Smooth muscle cell (in vitro differentiated cells): ENCODE results near the gene CT45A9. TPM values are rescaled to one million over a fixed set of nuclear protein-coding genes. Genes with fewer than 3 reads are reported as not detected.
"Not testable (repeated sequence)": the region's sequence is repeated elsewhere in the genome, so short reads cannot be mapped to it uniquely, and the experiment has no call there.

Experiments
- DNase-seq: peaks from one replicate; lab custom pipeline; 2025; ENCODE audit not compliant: unreplicated experiment; lab: John Stamatoyannopoulos, UW
- H2AFZ ChIP-seq: fragments of 200-600 bp; sonication (generic); 2 replicates; pipeline ENCODE4 v1.6.0; 2016; ENCODE audit warnings: antibody characterized with exemption, low read depth, mild to moderate bottlenecking
- H3F3A ChIP-seq: fragments of 200-600 bp; sonication (generic); 2 replicates; pipeline ENCODE4 v1.6.0; 2017; ENCODE audit warnings: antibody characterized with exemption, low read depth
- H3K27ac ChIP-seq: fragments of 200-600 bp; sonication (generic); 2 replicates; pipeline ENCODE4 v1.5.1; 2016; ENCODE audit warnings: low read depth, mild to moderate bottlenecking
- H3K27me3 ChIP-seq: fragments of 200-600 bp; sonication (generic); 2 replicates; pipeline ENCODE4 v1.6.1; 2016; ENCODE audit warnings: low read depth, mild to moderate bottlenecking
- H3K36me3 ChIP-seq: fragments of 200-600 bp; sonication (generic); 2 replicates; pipeline ENCODE4 v1.5.1; 2016; ENCODE audit warnings: low read depth
- H3K4me1 ChIP-seq: fragments of 200-600 bp; sonication (generic); 2 replicates; pipeline ENCODE4 v1.5.1; 2016; ENCODE audit warnings: low read depth
- H3K4me2 ChIP-seq: fragments of 200-600 bp; sonication (generic); 2 replicates; pipeline ENCODE4 v1.6.0; 2016; ENCODE audit warnings: mild to moderate bottlenecking
- H3K4me3 ChIP-seq: fragments of 200-600 bp; sonication (generic); 2 replicates; pipeline ENCODE4 v1.5.1; 2016; ENCODE audit warnings: mild to moderate bottlenecking
- H3K79me2 ChIP-seq: fragments of 200-600 bp; sonication (generic); 2 replicates; pipeline ENCODE4 v1.6.0; 2016; ENCODE audit warnings: low read depth, mild to moderate bottlenecking
- H3K9ac ChIP-seq: fragments of 200-600 bp; sonication (generic); 2 replicates; pipeline ENCODE4 v1.6.0; 2016; ENCODE audit warnings: low read depth
- H3K9me3 ChIP-seq: fragments of 200-600 bp; sonication (generic); replicated peaks from 2 replicates; pipeline ENCODE4 v1.5.1; 2016; ENCODE audit warnings: low read depth
- H4K20me1 ChIP-seq: fragments of 200-600 bp; sonication (generic); 2 replicates; pipeline ENCODE4 v1.6.0; 2016; ENCODE audit warnings: low read depth
- WGBS: methylation state at CpG from one replicate; pipeline ENCODE4 v1.1.7; 2016; ENCODE audit warnings: low lambda C conversion rate; 5-methylcytosine and 5-hydroxymethylcytosine counted together
- polyA plus RNA-seq: library from polyadenylated mRNA; unstranded; fragments of >200 nt; fragmentation: Nextera tagmentation; extraction: Ambion mirVana; gene quantifications from 2 replicates; pipeline ENCODE4 v1.2.1, GENCODE V29; 2016
- total RNA-seq: library from RNA; depleted of rRNA; stranded (reverse); fragments of >200 nt; gene quantifications from 2 replicates; pipeline ENCODE4 v1.2.3, GENCODE V29; 2014

CT45A9 gene
- total and polyA plus RNA-seq, 2 experiments from 2014 or later = not detected

GRCh38 chrX:135819912-135820311 lies 51.7 kb downstream of the CT45A9 start, which contains the start of gene CT45A2:
TSS of gene CT45A2 (minus strand) at chrX:135820012. CDS start at chrX:135816265, 3,747 bp downstream.
- H4K20me1 ChIP-seq = not testable (repeated sequence)

More at GRCh38 chrX:135819912-135820311, 51.7 kb downstream of the CT45A9 start, which contains the start of gene CT45A2:
- not testable (repeated sequence) for H3K79me2 ChIP-seq, H3K4me2 ChIP-seq, H3K36me3 ChIP-seq, H2AFZ ChIP-seq, H3K9ac ChIP-seq, H3K27ac ChIP-seq, DNase-seq, H3K4me1 ChIP-seq, H3K27me3 ChIP-seq, H3K9me3 ChIP-seq, H3K4me3 ChIP-seq, H3F3A ChIP-seq
- WGBS = no CpG with 5 or more reads among the region's 17 CpGs

Other genes with a start within 250 kb of the CT45A9 start
- not detected in 2 replicates for gene CT45A1, start 158.2 kb downstream of the CT45A9 start, total RNA-seq
- gene CT45A1, start 158.2 kb downstream of the CT45A9 start, polyA plus RNA-seq = not detected in 2 replicates
- not detected in 2 replicates for gene CT45A3, start 103.6 kb downstream of the CT45A9 start, total RNA-seq
- gene CT45A3, start 103.6 kb downstream of the CT45A9 start, polyA plus RNA-seq = not detected in 2 replicates
- not detected in 2 replicates for gene CT45A5, start 86.3 kb downstream of the CT45A9 start, total RNA-seq
- not detected in 2 replicates for gene CT45A5, start 86.3 kb downstream of the CT45A9 start, polyA plus RNA-seq
- not detected in 2 replicates for gene CT45A6, start 69.0 kb downstream of the CT45A9 start, total RNA-seq
- not detected in 2 replicates for gene CT45A6, start 69.0 kb downstream of the CT45A9 start, polyA plus RNA-seq
- gene CT45A2, start 51.8 kb downstream of the CT45A9 start, total RNA-seq = not detected in 2 replicates
- gene CT45A2, start 51.8 kb downstream of the CT45A9 start, polyA plus RNA-seq = not detected in 2 replicates
- gene CT45A7, start 34.5 kb downstream of the CT45A9 start, total RNA-seq = not detected in 2 replicates
- gene CT45A7, start 34.5 kb downstream of the CT45A9 start, polyA plus RNA-seq = not detected in 2 replicates
- not detected in 2 replicates for gene CT45A8, start 17.3 kb downstream of the CT45A9 start, total RNA-seq
- not detected in 2 replicates for gene CT45A8, start 17.3 kb downstream of the CT45A9 start, polyA plus RNA-seq
- gene CT45A10, start 21.6 kb upstream of the CT45A9 start, total RNA-seq = not detected in 2 replicates
- gene CT45A10, start 21.6 kb upstream of the CT45A9 start, polyA plus RNA-seq = not detected in 2 replicates
- not detected in 2 replicates for gene SAGE1, start 21.9 kb upstream of the CT45A9 start, total RNA-seq
- not detected in 2 replicates for gene SAGE1, start 21.9 kb upstream of the CT45A9 start, polyA plus RNA-seq
- gene MMGT1, start 102.2 kb upstream of the CT45A9 start, total RNA-seq = 27.1 and 35.8 TPM in 2 replicates
- gene MMGT1, start 102.2 kb upstream of the CT45A9 start, polyA plus RNA-seq = 12.5 and 13.6 TPM in 2 replicates
- gene SLC9A6, start 113.6 kb upstream of the CT45A9 start, total RNA-seq = 19.8 and 24.7 TPM in 2 replicates
- gene SLC9A6, start 113.6 kb upstream of the CT45A9 start, polyA plus RNA-seq = 10.8 and 11.6 TPM in 2 replicates